GM12878 (cell line): ENCODE data around the gene SH3D19. TPM values are rescaled to one million over a fixed set of nuclear protein-coding genes. Genes with fewer than 3 reads are reported as not detected.
A peak's percentile ranks its signal among the peaks of the same experiment; 100 is the strongest.

Experiments used
- ATAC-seq: fragments of 200-7000 bp; cut with Tn5 transposase; 3 replicates; pipeline ENCODE4 v1.9.1; 2020; ENCODE audit warnings: mild to moderate bottlenecking, moderate library complexity
- BruUV-seq: library from RNA; stranded (reverse); fragments of 400-500 nt; replicated peaks from 2 replicates; lab custom pipeline; 2021; lab: Mats Ljungman, UMichigan
- CTCF ChIA-PET: fragments of 300-600 bp; sonication (Branson Sonifier 250); formaldehyde crosslinking; extraction: SDS; loops from one replicate; lab custom pipeline; 2021; ENCODE audit warnings: inconsistent platforms; lab: Yijun Ruan, JAX
- POLR2A ChIA-PET: fragments of 350-600 bp; formaldehyde crosslinking; extraction: SDS; loops from one replicate; lab custom pipeline; 2021; ENCODE audit warnings: inconsistent platforms; lab: Charles Lee
- RAD21 ChIA-PET: fragments of 300-600 bp; sonication (Branson Sonifier 250); formaldehyde crosslinking; loops from one replicate; lab custom pipeline; 2023; ENCODE audit warnings: antibody characterized with exemption; ENCODE audit not compliant: unreplicated experiment; lab: Charles Lee
- SMC1A ChIA-PET: fragments of 300-600 bp; sonication (Branson Sonifier 250); formaldehyde crosslinking; loops from one replicate; lab custom pipeline; 2023; ENCODE audit not compliant: unreplicated experiment, uncharacterized antibody; lab: Charles Lee
- DNase-seq: peaks from one replicate; pipeline ENCODE4 v3.0.0-alpha.2; 2011; ENCODE audit warnings: low read depth, low spot score
- FAIRE-seq: peaks from 3 replicates; lab custom pipeline; 2011; peaks lifted over from hg19 to GRCh38; lab: Jason Lieb, UNC
- H2AFZ ChIP-seq: 2 replicates; pipeline ENCODE4 v1.6.0; 2011; ENCODE audit warnings: low read depth, low read length, control low read depth; ENCODE audit not compliant: control insufficient read depth
- H3K27ac ChIP-seq: 2 replicates; pipeline ENCODE4 v1.5.1; 2011; ENCODE audit warnings: control low read depth; ENCODE audit not compliant: control insufficient read depth, insufficient read depth
- H3K27me3 ChIP-seq, 2 experiments: replicated peaks in 1 of 2; 2 replicates each; pipeline versions ENCODE4 v1.6.0 to v1.6.1; 2011; ENCODE audit warnings: low read length in 1 of 2; ENCODE audit not compliant: control insufficient read depth in 2 of 2, insufficient read depth in 2 of 2
- H3K36me3 ChIP-seq, 2 experiments: 2 replicates each; pipeline ENCODE4 v1.5.1; 2011; ENCODE audit warnings: low read length in 1 of 2; ENCODE audit not compliant: control insufficient read depth in 2 of 2, insufficient read depth in 2 of 2
- H3K4me1 ChIP-seq: 2 replicates; pipeline ENCODE4 v1.6.1; 2011; ENCODE audit warnings: mild to moderate bottlenecking, low read length, moderate library complexity, mixed read lengths; ENCODE audit not compliant: control insufficient read depth, insufficient read depth
- H3K4me2 ChIP-seq: 2 replicates; pipeline ENCODE4 v1.6.0; 2011; ENCODE audit warnings: control low read depth; ENCODE audit not compliant: control insufficient read depth, insufficient read depth
- H3K4me3 ChIP-seq: fragments of 200-600 bp; sonication (generic); 2 replicates; pipeline ENCODE4 v1.5.1; 2016
- H3K79me2 ChIP-seq: 2 replicates; pipeline ENCODE4 v1.6.0; 2011; ENCODE audit warnings: low read length; ENCODE audit not compliant: control insufficient read depth, insufficient read depth
- H3K9ac ChIP-seq: 2 replicates; pipeline ENCODE4 v1.8.0; 2011; ENCODE audit warnings: low read length, control low read depth, mixed read lengths; ENCODE audit not compliant: control insufficient read depth, insufficient read depth
- H3K9me3 ChIP-seq: replicated peaks from 3 replicates; pipeline ENCODE4 v1.5.1; 2011; ENCODE audit warnings: mild to moderate bottlenecking, low read length; ENCODE audit not compliant: control insufficient read depth, insufficient read depth
- H4K20me1 ChIP-seq: 2 replicates; pipeline ENCODE4 v1.6.0; 2011; ENCODE audit not compliant: control insufficient read depth, insufficient read depth
- ATF7 ChIP-seq: fragments of 450-650 bp; IDR thresholded peaks from 2 replicates; pipeline ENCODE4 v1.6.1; 2016; ENCODE audit warnings: low read depth, mild to moderate bottlenecking
- CREB1 ChIP-seq: IDR thresholded peaks from 2 replicates; pipeline ENCODE4 v1.6.1; 2012; ENCODE audit warnings: low read depth, mild to moderate bottlenecking, inconsistent platforms
- KAT2A ChIP-seq: conservative IDR thresholded peaks from 2 replicates; pipeline ENCODE4 v1.6.1; 2011; ENCODE audit warnings: low read depth, low read length; ENCODE audit not compliant: control insufficient read depth
- POLR2A ChIP-seq: IDR thresholded peaks from 2 replicates; pipeline ENCODE4 v1.6.1; 2011; ENCODE audit warnings: low read depth, mild to moderate bottlenecking, low read length
- POLR2AphosphoS5 ChIP-seq: IDR thresholded peaks from 2 replicates; pipeline ENCODE4 v1.6.1; 2011; ENCODE audit warnings: mild to moderate bottlenecking, low read length, inconsistent platforms
- POU2F2 ChIP-seq: IDR thresholded peaks from 3 replicates; pipeline ENCODE4 v1.6.1; 2011; ENCODE audit warnings: low read depth, mild to moderate bottlenecking, low read length, borderline replicate concordance
- SMAD1 ChIP-seq: fragments of 450-650 bp; IDR thresholded peaks from 2 replicates; pipeline ENCODE4 v1.6.1; 2018; ENCODE audit warnings: mild to moderate bottlenecking, low read depth; ENCODE audit not compliant: partially characterized antibody
- SP1 ChIP-seq: IDR thresholded peaks from one replicate; pipeline ENCODE4 v1.6.1; 2011; ENCODE audit warnings: low read depth, low read length
- SRF ChIP-seq, 2 experiments: IDR thresholded peaks; 2 replicates each; pipeline ENCODE4 v1.6.1; 2011; ENCODE audit warnings: low read depth in 2 of 2, low read length in 2 of 2, mild to moderate bottlenecking in 1 of 2, moderate library complexity in 1 of 2
- SUPT20H ChIP-seq: IDR thresholded peaks from 2 replicates; pipeline ENCODE4 v1.6.1; 2011; ENCODE audit warnings: low read depth, mild to moderate bottlenecking, low read length, moderate library complexity, borderline replicate concordance; ENCODE audit not compliant: control insufficient read depth
- WRNIP1 ChIP-seq: IDR thresholded peaks from 2 replicates; pipeline ENCODE4 v1.6.1; 2011; ENCODE audit warnings: low read depth, low read length, improper control_type of control experiment, borderline replicate concordance
- YY1 ChIP-seq: IDR thresholded peaks from 2 replicates; pipeline ENCODE4 v1.6.1; 2011; ENCODE audit warnings: low read depth, mild to moderate bottlenecking, low read length
- ZSCAN29 ChIP-seq: fragments of 450-650 bp; IDR thresholded peaks from 2 replicates; pipeline ENCODE4 v1.6.1; 2017; ENCODE audit warnings: mild to moderate bottlenecking, moderate library complexity
- ZZZ3 ChIP-seq: IDR thresholded peaks from 2 replicates; pipeline ENCODE4 v1.6.1; 2011; ENCODE audit warnings: low read depth; ENCODE audit not compliant: control insufficient read depth, insufficient read length
- WGBS: methylation state at CpG from one replicate; pipeline ENCODE4 v1.1.6; 2016; ENCODE audit warnings: low lambda C conversion rate; ENCODE audit not compliant: insufficient replicate concordance, insufficient coverage; ENCODE audit errors: missing lambda C conversion rate; 5-methylcytosine and 5-hydroxymethylcytosine counted together
- in situ Hi-C: fragments of 300-500 bp; cut with MboI; formaldehyde crosslinking; loops from 9 replicates; pipeline ENCODE4 v1.14.3; 2018; ENCODE audit warnings: mixed read lengths
- intact Hi-C: fragments of 100-400 bp; cut with micrococcal nuclease; formaldehyde crosslinking; loops from one replicate; pipeline ENCODE4 v1.14.2; 2022; ENCODE audit not compliant: unreplicated experiment
- polyA plus RNA-seq, 11 experiments: library from polyadenylated mRNA; depleted of rRNA in 4 of 11; unstranded in 6 of 11; stranded (reverse) in 5 of 11; fragments of >200 nt; fragmentation: Nextera tagmentation in 4 of 11; fragmentation: Illumina TruSeq in 1 of 11; extraction: Ambion mirVana in 4 of 11; extraction: Trizol in 1 of 11; gene quantifications; 1 replicate in 1 of 11; 2 replicates in 10 of 11; pipeline versions ENCODE4 v1.2.1 to v1.2.3, GENCODE V29; 2011 to 2016; ENCODE audit warnings: inconsistent platforms in 2 of 11, missing spikeins in 2 of 11, low read depth in 1 of 11
- total RNA-seq, 4 experiments: library from RNA; depleted of rRNA in 3 of 4; stranded (reverse); fragments of >200 nt in 3 of 4; fragmentation: Illumina TruSeq in 1 of 4; extraction: Trizol in 1 of 4; gene quantifications; 2 replicates each; pipeline versions ENCODE4 v1.2.1 to v1.2.3, GENCODE V29; 2013 to 2021
- TF ChIP-seq, protein P1 (sequence below): IDR thresholded peaks from 2 replicates; pipeline ENCODE4 v1.6.1; 2012; ENCODE audit warnings: low read depth, low read length, improper control_type of control experiment
- TF ChIP-seq, protein P2 (sequence below): IDR thresholded peaks from 2 replicates; pipeline ENCODE4 v1.6.1; 2011; ENCODE audit warnings: mild to moderate bottlenecking, low read depth, low read length, moderate library complexity; ENCODE audit not compliant: insufficient replicate concordance
- TF ChIP-seq, protein P3 (sequence below): fragments of 450-650 bp; conservative IDR thresholded peaks from 2 replicates; pipeline ENCODE4 v1.6.1; 2017; ENCODE audit warnings: mild to moderate bottlenecking, moderate library complexity

Gene SH3D19
- total and polyA plus RNA-seq, 10 of the 15 experiments (the other 5 are each of a cell fraction or from before 2014, with no cell fraction given) = 0.03 to 6.9 (median 0.33) TPM; not detected in 3

DNA sequence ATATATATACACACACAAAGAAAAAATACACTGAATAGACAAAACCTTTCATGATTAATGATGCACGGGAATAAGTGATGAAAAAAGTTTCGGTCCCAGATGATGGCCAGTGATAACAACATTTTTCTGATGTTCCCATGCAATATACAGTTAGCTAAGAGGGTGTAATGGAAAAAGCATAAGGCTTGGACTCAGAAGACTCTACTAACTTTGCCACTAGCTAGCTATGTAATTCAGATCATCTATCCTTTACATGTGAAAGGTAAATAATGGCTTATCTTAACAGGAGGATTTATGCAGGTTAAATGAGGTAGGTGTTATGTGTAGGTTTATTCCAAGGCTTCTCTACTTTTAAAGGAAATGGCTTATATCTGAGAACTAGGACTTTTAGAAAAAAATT, 221.6 kb downstream of the SH3D19 start (continued):
- TF ChIP-seq ZZZ3 (no peak), SMAD1 (no peak), SRF (IDR thresholded peaks at IDR 0.05; ENCODE audit: low read depth in 2 of 2, low read length in 2 of 2) (no peak), ATF7 (no peak)
- TF ChIP-seq, protein P1, sequence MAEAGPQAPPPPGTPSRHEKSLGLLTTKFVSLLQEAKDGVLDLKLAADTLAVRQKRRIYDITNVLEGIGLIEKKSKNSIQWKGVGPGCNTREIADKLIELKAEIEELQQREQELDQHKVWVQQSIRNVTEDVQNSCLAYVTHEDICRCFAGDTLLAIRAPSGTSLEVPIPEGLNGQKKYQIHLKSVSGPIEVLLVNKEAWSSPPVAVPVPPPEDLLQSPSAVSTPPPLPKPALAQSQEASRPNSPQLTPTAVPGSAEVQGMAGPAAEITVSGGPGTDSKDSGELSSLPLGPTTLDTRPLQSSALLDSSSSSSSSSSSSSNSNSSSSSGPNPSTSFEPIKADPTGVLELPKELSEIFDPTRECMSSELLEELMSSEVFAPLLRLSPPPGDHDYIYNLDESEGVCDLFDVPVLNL = no peak

DNA sequence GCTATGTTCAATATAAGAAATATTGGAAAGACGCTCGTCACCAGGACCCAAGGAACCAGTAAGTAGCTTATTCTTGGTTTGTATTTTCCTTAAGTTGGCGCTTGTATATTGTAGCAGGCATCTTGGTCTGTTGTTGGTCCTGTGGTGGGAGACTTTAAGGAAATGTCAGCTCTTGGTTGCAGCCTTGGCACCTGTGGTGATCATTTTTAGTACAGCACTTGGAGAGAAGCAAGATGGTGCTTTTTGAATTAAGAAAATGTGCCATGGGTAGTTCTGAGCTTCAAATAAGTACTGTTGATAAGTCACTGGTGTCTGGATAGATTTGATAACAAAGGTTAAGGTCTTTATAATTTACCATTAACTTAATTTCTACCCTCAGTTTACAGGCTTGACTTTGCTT, 224.9 kb downstream of the SH3D19 start:
- H4K20me1 ChIP-seq = peaks cover 6% of the 10 kb centered on the region
- FAIRE-seq (no peak), ATAC-seq (no peak), DNase-seq (no peak)
- SMC1A ChIA-PET = interaction anchor here (0.6 to 1.7 kb wide), 10 partner anchors 21 to 234 kb away, joined by 3 to 8 read pairs (median 3); partner anchors contain the start of gene LRBA
- 0% methylated on average over 3 of the region's 3 CpGs for WGBS
- no peaks in the 10 kb centered on the region for H3K9me3 ChIP-seq
- no peaks in the 10 kb centered on the region for H3K27me3 ChIP-seq
- H3K4me3 ChIP-seq = peak overlapping the region; percentile 98
- peaks cover 23% of the 10 kb centered on the region for H3K4me1 ChIP-seq
- intact Hi-C loops (no loop called here), in situ Hi-C loops (loop anchor here (25.0 kb wide), 1 partner anchor 1687 kb away; the partner anchor contains the start of genes ARFIP1 and TIGD4)
- no TSS peak for BruUV-seq
- peaks cover 43% of the 10 kb centered on the region for H3K79me2 ChIP-seq
- RAD21 ChIA-PET = interaction anchor here (0.5 to 1.3 kb wide), 6 partner anchors 14 to 812 kb away, joined by 3 to 6 read pairs (median 3); no protein-coding TSS in a partner anchor
- peaks cover 5 to 28% of the 10 kb centered on the region in 2 experiments for H3K36me3 ChIP-seq
- peak overlapping the region; percentile 74 for H3K27ac ChIP-seq
- no peak overlapping the region for H2AFZ ChIP-seq
- CTCF ChIA-PET = interaction anchor here (0.7 to 1.7 kb wide), 6 partner anchors 17 to 172 kb away, joined by 3 to 10 read pairs (median 4); partner anchors contain the start of gene LRBA
- H3K9ac ChIP-seq = peak overlapping the region; percentile 95
- POLR2A ChIA-PET = interaction anchor here (0.5 to 3.2 kb wide), 6 partner anchors 17 to 803 kb away, joined by 3 to 17 read pairs (median 4); partner anchors contain the start of gene LRBA
- H3K4me2 ChIP-seq = peak overlapping the region; percentile 83
- TF ChIP-seq, protein P1 = no peak
- TF ChIP-seq, protein P2, sequence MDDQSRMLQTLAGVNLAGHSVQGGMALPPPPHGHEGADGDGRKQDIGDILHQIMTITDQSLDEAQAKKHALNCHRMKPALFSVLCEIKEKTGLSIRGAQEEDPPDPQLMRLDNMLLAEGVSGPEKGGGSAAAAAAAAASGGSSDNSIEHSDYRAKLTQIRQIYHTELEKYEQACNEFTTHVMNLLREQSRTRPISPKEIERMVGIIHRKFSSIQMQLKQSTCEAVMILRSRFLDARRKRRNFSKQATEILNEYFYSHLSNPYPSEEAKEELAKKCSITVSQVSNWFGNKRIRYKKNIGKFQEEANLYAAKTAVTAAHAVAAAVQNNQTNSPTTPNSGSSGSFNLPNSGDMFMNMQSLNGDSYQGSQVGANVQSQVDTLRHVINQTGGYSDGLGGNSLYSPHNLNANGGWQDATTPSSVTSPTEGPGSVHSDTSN = no peak
- TF ChIP-seq SUPT20H = no peak
- no peak for TF ChIP-seq ZSCAN29
- TF ChIP-seq KAT2A = no peak
- TF ChIP-seq POLR2AphosphoS5 = no peak
- TF ChIP-seq, protein P3, sequence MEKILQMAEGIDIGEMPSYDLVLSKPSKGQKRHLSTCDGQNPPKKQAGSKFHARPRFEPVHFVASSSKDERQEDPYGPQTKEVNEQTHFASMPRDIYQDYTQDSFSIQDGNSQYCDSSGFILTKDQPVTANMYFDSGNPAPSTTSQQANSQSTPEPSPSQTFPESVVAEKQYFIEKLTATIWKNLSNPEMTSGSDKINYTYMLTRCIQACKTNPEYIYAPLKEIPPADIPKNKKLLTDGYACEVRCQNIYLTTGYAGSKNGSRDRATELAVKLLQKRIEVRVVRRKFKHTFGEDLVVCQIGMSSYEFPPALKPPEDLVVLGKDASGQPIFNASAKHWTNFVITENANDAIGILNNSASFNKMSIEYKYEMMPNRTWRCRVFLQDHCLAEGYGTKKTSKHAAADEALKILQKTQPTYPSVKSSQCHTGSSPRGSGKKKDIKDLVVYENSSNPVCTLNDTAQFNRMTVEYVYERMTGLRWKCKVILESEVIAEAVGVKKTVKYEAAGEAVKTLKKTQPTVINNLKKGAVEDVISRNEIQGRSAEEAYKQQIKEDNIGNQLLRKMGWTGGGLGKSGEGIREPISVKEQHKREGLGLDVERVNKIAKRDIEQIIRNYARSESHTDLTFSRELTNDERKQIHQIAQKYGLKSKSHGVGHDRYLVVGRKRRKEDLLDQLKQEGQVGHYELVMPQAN = no peak
- no peak for TF ChIP-seq SP1
- TF ChIP-seq POU2F2 = no peak
- no peak for TF ChIP-seq YY1
- no peak for TF ChIP-seq WRNIP1
- TF ChIP-seq POLR2A = no peak
- TF ChIP-seq CREB1 = no peak
